ENCODE data around the gene POLR3B.
"Not testable (repeated sequence)": the region's sequence is repeated elsewhere in the genome, so short reads cannot be mapped to it uniquely, and the experiment has no call there.

The POLR3B gene

GRCh38 chr12:106465605-106466004 is 108.1 kb downstream of the POLR3B start:
- not testable (repeated sequence) for DNase-seq (ENCODE audit: low read depth)

GRCh38 chr12:106475662-106476061 is 118.1 kb downstream of the POLR3B start:
- not testable (repeated sequence) for DNase-seq (ENCODE audit: low read depth)

DNA sequence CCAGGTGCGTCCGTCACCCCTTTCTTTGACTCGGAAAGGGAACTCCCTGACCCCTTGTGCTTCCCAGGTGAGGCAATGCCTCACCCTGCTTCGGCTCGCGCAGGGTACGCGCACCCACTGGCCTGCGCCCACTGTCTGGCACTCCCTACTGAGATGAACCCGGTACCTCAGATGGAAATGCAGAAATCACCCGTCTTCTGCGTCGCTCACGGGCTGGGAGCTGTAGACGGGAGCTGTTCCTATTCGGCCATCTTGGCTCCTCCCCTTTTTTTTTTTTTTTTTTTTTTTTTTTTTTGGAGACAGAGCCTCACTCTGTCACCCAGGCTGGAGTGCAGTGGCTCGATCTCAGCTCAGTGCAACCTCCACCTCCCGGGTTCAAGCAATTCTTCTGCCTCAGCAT is 120.1 kb downstream of the POLR3B start:
- DNase-seq (ENCODE audit: low read depth): not testable (repeated sequence)

GRCh38 chr12:106480251-106480650 is 122.7 kb downstream of the POLR3B start:
- no peak for DNase-seq (ENCODE audit: low read depth)

DNA sequence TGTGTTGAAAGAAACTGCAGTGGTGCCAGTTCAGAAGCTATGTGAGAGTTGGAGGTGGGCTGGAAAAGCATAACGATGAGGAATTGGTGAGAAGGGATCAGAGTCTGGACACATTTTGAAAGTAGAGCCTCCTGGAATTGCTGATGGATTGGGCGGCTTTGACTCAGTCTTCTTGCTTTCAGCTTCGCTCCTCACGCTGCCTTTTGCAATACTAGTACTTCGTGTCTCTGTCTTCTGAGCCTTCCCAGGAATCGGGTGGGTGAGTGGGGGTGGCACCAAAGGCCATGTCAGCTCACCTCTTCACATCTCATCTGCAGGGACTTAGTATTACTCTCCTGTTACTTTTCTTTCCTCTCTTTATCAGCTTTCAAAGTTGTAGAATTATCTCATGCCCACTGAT is 123.7 kb downstream of the POLR3B start:
- no peak for DNase-seq (ENCODE audit: low read depth)

DNA sequence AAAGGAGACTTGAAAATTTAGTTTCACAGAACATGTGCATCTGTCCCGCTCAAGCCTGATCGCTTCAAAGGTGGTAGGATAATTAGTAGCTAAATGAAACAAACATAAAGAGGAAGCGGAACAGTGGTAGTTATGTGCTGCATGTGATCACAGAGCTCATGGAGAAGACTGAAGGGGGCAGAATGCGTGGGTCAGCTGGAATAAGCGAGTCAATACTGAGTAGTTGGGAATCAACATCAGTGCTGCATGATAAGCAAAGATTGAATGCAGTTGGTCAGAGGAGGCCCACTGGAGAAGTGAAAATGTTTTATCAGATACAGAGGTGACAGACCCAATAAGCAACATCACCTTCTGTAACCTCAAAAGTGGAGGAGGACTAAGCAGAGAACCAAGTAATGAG is 130.1 kb downstream of the POLR3B start:
- no peak for DNase-seq (ENCODE audit: low read depth)

- DNase-seq (ENCODE audit: low read depth): no peak
Measured at GRCh38 chr12:106488884-106489283, 131.3 kb downstream of the POLR3B start.

GRCh38 chr12:106490264-106490663 is 132.7 kb downstream of the POLR3B start:
- no peak for DNase-seq (ENCODE audit: low read depth)

DNA sequence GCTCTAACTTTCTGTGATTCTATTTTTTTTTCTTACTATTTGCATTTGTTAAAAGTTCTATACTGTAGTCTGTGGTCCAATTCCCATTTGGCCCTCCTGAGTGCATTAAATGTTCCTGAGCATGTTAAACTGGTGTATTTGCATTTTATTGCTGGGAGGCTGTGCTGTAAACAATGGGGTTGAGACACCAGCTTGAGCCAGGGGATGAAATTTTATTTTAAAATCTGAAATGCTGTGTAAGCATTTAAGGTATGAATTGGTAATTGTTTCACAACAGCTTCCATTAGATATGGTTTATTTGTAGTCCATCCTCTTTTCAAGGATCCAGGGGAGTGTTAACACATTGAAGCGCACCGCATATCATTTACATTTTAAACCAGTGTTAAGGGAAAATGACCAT is 135.3 kb downstream of the POLR3B start:
- DNase-seq (ENCODE audit: low read depth): no peak

DNA sequence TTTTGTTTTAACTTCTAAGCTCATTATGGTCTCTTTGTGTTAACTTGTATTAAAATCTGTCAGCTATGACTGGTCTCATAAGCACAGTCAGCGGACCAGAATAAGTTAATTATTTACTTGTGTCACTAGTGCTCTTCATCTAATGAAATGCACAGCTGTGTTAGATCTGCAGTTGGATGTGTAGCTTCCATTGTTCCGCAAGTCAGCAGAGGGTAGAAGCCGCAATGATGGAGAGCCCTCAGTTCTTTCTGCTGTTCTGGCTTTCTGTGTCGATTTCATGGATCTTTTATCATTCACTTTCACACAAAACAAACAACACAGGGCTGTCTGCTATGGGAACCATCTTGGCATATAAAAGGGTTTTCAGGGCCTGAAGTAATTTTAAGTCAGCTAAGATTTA is 136.0 kb downstream of the POLR3B start:
- DNase-seq (ENCODE audit: low read depth): no peak

GRCh38 chr12:106495354-106495965 is 137.9 kb downstream of the POLR3B start:
- DNase-seq (ENCODE audit: low read depth): no peak

DNA sequence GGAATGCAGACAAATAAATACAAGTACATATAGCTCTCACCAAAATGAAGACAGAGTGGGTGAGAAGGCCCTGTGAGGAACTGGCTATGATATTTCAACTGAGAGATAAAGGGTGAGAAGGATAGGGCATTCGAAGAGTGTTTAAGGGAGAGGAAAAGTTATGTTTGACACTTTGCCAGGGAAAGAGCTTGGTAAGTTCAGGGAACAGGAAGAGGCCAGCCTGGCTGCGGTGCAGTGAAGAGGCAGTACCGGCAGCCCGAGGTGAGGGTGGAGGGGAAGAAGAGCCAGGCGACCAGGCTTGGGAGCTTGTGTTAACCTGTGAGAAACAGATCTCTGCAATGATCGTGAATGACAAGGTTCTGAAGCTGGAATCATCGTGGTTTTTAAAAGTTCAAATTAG is 140.5 kb downstream of the POLR3B start:
- DNase-seq (ENCODE audit: low read depth): no peak

DNA sequence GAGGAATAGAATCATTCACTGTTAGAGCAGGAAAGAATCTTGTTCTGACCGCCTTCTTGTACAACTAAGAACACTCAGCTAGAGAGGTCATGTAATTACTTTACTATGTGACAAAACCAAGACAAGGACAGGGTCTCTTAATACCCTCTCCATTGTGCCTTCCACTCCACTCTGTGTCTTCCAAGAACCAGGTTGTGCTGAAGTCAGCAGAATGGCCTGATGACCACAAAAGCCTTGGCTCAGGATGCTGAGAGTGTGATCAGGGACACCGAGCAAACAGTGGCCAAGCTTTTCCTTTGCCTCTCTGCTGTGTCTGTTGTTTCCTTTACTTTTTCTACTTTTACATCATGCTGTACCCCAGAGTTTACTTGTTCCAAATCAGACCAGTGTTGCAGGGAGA is 142.1 kb downstream of the POLR3B start:
- no peak for DNase-seq (ENCODE audit: low read depth)

DNA sequence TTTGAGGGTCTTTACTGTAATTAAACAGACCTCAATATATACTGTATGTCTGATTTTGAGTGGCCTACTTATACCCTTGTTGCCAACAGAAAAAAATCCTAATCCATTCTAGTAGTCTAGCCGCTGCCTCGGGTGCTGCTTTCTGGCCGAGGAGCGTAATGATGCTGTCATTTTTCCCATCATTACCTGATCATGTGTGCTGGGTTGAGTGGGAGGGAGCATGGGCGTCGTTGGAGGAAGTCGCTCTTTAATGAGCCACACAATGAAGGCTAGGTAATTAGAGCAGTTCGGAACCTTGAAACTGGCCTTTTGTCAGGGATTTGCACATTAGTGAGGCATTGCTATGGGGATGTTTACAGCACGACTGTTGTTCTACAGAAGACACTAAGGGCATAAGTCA is 149.1 kb downstream of the POLR3B start:
- no peak for DNase-seq (ENCODE audit: low read depth)

DNA sequence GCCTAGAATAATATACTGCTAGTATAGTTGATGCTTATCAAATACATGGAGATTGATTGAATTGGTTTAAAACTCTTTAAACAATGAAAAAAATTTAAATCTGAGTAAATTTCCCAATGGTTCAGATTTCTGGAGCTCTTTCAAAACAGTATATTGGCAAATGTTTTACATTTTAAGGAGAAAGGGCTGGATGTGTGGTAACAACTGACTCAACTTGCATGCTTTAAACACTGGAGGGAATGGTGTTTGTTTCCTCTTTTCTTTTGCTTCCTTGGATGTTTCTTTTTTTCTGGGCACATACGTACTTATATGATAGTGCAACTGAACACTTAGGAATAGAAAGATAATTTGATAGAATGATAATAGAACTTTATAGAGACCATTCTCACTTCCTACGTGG is 151.4 kb downstream of the POLR3B start:
- DNase-seq (ENCODE audit: low read depth): no peak

DNA sequence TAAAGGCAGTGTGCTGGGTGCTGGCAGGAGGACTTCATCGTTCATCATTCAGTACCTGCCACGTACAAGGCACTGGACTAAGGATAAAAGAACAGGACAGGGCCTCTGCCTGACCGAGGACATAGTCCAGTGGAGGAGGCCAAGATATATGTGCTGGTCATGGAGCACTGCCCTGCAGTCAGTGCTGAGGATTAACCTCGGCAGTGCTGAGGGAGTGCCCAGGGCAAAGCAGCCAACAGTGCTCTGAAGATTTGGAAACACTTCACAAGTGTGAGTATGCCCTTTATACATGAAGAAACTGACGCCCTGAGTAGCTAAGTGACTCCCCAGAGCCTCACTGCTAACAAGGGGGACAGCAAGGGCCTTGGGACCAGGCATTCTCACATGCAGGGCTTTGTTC is 153.8 kb downstream of the POLR3B start:
- no peak for DNase-seq (ENCODE audit: low read depth)

- DNase-seq (ENCODE audit: low read depth): no peak
Measured at GRCh38 chr12:106517314-106517713, 159.8 kb downstream of the POLR3B start.

GRCh38 chr12:106519607-106520021 is 162.1 kb downstream of the POLR3B start:
- DNase-seq (ENCODE audit: low read depth): no peak

GRCh38 chr12:106521901-106522300 is 164.4 kb downstream of the POLR3B start:
- no peak for DNase-seq (ENCODE audit: low read depth)

- DNase-seq (ENCODE audit: low read depth): no peak
Measured at GRCh38 chr12:106522708-106523107, 165.2 kb downstream of the POLR3B start.

DNA sequence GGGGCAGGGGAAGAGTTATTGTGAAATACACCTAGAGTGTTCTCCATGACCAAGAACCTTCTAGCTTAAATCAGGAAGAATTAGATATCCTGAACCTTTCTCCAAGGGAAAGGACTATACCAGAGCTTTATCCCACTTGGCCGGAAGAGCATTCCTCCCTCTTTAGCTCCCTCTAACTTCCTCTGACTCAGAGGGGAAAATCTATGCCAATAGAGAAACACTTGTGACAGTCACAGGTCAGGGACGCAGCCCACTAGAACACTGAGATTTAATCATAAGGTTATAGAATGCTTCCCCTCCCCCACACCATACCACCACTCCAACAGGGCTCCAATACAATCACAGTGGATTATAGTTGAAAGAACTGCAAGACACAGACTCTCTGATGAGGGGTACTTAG is 169.8 kb downstream of the POLR3B start:
- DNase-seq (ENCODE audit: low read depth): no peak

DNA sequence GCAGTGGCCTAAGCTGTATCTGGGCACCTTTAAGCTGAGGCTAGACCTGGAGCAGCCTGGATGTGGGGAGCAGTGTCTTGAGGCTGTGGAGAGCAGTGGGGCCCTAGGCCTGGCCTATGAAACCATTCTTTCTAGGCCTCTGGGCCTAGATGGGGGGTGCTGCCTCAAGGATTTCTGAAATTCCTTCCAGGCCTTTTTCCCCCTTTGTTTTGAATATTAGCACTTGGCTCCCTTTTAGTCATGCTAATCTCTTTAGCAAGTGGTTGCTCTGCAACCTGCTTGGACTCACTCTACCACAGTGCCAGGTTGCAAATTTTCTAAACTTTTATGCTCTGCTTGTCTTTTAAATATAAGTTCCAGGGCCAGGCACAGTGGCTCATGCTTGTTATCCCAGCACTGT is 183.7 kb downstream of the POLR3B start:
- DNase-seq (ENCODE audit: low read depth): no peak

DNA sequence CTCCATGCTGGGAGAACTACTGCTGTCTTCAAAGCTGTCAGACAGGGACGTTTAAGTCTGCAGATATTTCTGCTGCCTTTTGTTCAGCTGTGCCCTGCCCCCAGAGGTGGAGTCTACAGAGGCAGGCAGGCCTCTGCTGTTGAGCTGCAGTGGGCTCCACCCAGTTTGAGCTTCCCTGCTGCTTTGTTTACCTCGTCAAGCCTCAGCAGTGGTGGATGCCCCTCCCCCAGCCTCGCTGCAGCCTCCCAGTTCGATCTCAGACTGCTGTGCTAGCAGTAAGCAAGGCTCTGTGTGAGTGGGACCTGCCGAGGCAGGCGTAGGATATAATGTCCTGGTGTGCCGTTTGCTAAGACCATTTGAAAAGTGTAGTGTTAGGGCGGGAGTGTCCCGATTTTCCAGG is 193.9 kb downstream of the POLR3B start:
- DNase-seq (ENCODE audit: low read depth): no peak

- no peak for DNase-seq (ENCODE audit: low read depth)
Measured at GRCh38 chr12:106552228-106552627, 194.7 kb downstream of the POLR3B start.

Measured in stromal cell of bone marrow (primary cell).